ENCODE data around the gene TAS2R5. TPM values are rescaled to one million over a fixed set of nuclear protein-coding genes. Genes with fewer than 3 reads are reported as not detected.

Gene TAS2R5
- total RNA-seq, 1 experiment from 2014 or later, result 0.26 TPM

GRCh38 chr7:141840708-141841107 lies 50.7 kb downstream of the TAS2R5 start:
- no peaks in the 10 kb centered on the region for H3K9me2 ChIP-seq (replicated peaks; ENCODE audit: low read length)
- H3K4me2 ChIP-seq (ENCODE audit: low read length), result no peak overlapping the region
- no peaks in the 10 kb centered on the region for H3K36me3 ChIP-seq (ENCODE audit: low read depth, low read length)
- no peaks in the 10 kb centered on the region for H3K9me3 ChIP-seq (ENCODE audit: low read length)
- H4K20me1 ChIP-seq (ENCODE audit: low read length), result no peaks in the 10 kb centered on the region
- ChIA-PET CTCF (no interaction called here), POLR2A (ENCODE audit: unreplicated experiment) (no interaction called here)
- intact Hi-C loops (cut with micrococcal nuclease), result no loop called here
- TF ChIP-seq CTCF (conservative IDR thresholded peaks at IDR 0.05; ENCODE audit: low read depth, low read length), result no peak
- TF ChIP-seq EZH2phosphoT487 (IDR thresholded peaks at IDR 0.05; ENCODE audit: borderline replicate concordance, low read length), result no peak
- H2AFZ ChIP-seq (ENCODE audit: low read length), result no peak overlapping the region
- BruUV-seq (replicated peaks), result no TSS peak
- ATAC-seq (no peak), DNase-seq (no peak)
- H3K4me3 ChIP-seq (ENCODE audit: low read length), result no peak overlapping the region
- H3K4me1 ChIP-seq (ENCODE audit: insufficient read depth, low read length), result no peaks in the 10 kb centered on the region
- H3F3A ChIP-seq (ENCODE audit: low read length, unreplicated experiment), result no peaks in the 10 kb centered on the region
- H3K27me3 ChIP-seq (ENCODE audit: low read length), result peaks cover 14% of the 10 kb centered on the region
- H3K9ac ChIP-seq (ENCODE audit: low read length), result no peak overlapping the region
- no peaks in the 10 kb centered on the region for H3K79me2 ChIP-seq (ENCODE audit: low read length)
- H3K27ac ChIP-seq (ENCODE audit: low read length), result no peak overlapping the region

Other genes starting within 250 kb of the TAS2R5 start
- gene AGK, start 238.8 kb upstream of the TAS2R5 start, total RNA-seq (2014; rRNA removed), result 38.2 and 40.3 TPM in 2 replicates
- 6.7 and 6.9 TPM in 2 replicates for gene DENND11, start 88.1 kb upstream of the TAS2R5 start, total RNA-seq (2014; rRNA removed)
- not detected in 2 replicates for gene WEE2, start 81.9 kb upstream of the TAS2R5 start, total RNA-seq (2014; rRNA removed)
- gene SSBP1, start 51.9 kb upstream of the TAS2R5 start, total RNA-seq (2014; rRNA removed), result 212 and 269 TPM in 2 replicates
- 0.40 TPM in 1 of 2 replicates, not detected in the other for gene TAS2R3, start 26.1 kb upstream of the TAS2R5 start, total RNA-seq (2014; rRNA removed)
- gene TAS2R4, start 13.5 kb upstream of the TAS2R5 start, total RNA-seq (2014; rRNA removed), result 0.35 TPM in 1 of 2 replicates, not detected in the other
- not detected in 2 replicates for gene PRSS37, start 51.3 kb downstream of the TAS2R5 start, total RNA-seq (2014; rRNA removed)
- gene OR9A4, start 126.2 kb downstream of the TAS2R5 start, total RNA-seq (2014; rRNA removed), result not detected in 2 replicates
- gene CLEC5A, start 156.8 kb downstream of the TAS2R5 start, total RNA-seq (2014; rRNA removed), result not detected in 2 replicates
- gene TAS2R38, start 183.6 kb downstream of the TAS2R5 start, total RNA-seq (2014; rRNA removed), result not detected in 2 replicates
- not detected in 2 replicates for gene MGAM, start 205.7 kb downstream of the TAS2R5 start, total RNA-seq (2014; rRNA removed)